HEK293 (cell line): ENCODE results near the gene CPE.

ENCODE experiments used
- CTCF ChIA-PET: fragments of 350-600 bp; formaldehyde crosslinking; extraction: SDS; loops from one replicate; lab custom pipeline; 2021; ENCODE audit warnings: antibody characterized with exemption; lab: Yijun Ruan, JAX
- POLR2A ChIA-PET: fragments of 300-600 bp; formaldehyde crosslinking; extraction: SDS; loops from one replicate; lab custom pipeline; 2020; ENCODE audit warnings: antibody characterized with exemption, inconsistent platforms; lab: Yijun Ruan, JAX
- H3K27ac ChIP-seq: fragments of 200-500 bp; sonication (Bioruptor generic); 2 replicates; pipeline ENCODE4 v1.5.1; 2014; ENCODE audit warnings: low read depth, low read length, control low read depth, inconsistent platforms; ENCODE audit errors: extremely low read depth
- H3K36me3 ChIP-seq, 2 experiments: fragments of 200-500 bp in 1 of 2; sonication (Bioruptor generic) in 1 of 2; 1 replicate in 1 of 2; 2 replicates in 1 of 2; pipeline ENCODE4 v1.5.1; 2014 to 2017; ENCODE audit warnings: inconsistent platforms in 2 of 2, low read length in 2 of 2; ENCODE audit not compliant: control insufficient read depth in 2 of 2, insufficient read depth in 1 of 2
- H3K4me1 ChIP-seq: fragments of 200-500 bp; sonication (Bioruptor generic); 2 replicates; pipeline ENCODE4 v1.5.1; 2014; ENCODE audit warnings: mild to moderate bottlenecking, low read length, inconsistent platforms; ENCODE audit not compliant: control insufficient read depth, insufficient read depth
- H3K4me3 ChIP-seq: 2 replicates; pipeline ENCODE4 v1.5.1; 2011; ENCODE audit warnings: low read depth, mild to moderate bottlenecking, control low read depth, low read length, moderate library complexity
- H3K9me3 ChIP-seq: fragments of 200-500 bp; sonication (Bioruptor generic); 2 replicates; pipeline ENCODE4 v1.5.1; 2014; ENCODE audit warnings: low read depth, low read length, inconsistent platforms; ENCODE audit not compliant: control insufficient read depth, insufficient read depth
- GFI1B ChIP-seq: fragments of 450-650 bp; formaldehyde crosslinking; IDR thresholded peaks from 2 replicates; pipeline ENCODE4 v1.5.1; 2016; ENCODE audit warnings: missing biosample characterization, missing genetic modification characterization
- OSR2 ChIP-seq: fragments of 450-650 bp; formaldehyde crosslinking; IDR thresholded peaks from 2 replicates; pipeline ENCODE4 v1.5.1; 2016; ENCODE audit warnings: missing biosample characterization, missing genetic modification characterization
- REPIN1 ChIP-seq: fragments of 450-650 bp; formaldehyde crosslinking; IDR thresholded peaks from 2 replicates; pipeline ENCODE4 v1.5.1; 2017; ENCODE audit warnings: missing biosample characterization, missing genetic modification characterization, low read depth
- ZNF10 ChIP-seq: fragments of 450-650 bp; formaldehyde crosslinking; IDR thresholded peaks from 2 replicates; pipeline ENCODE4 v1.5.1; 2017; ENCODE audit warnings: missing biosample characterization, missing genetic modification characterization
- ZNF133 ChIP-seq: fragments of 450-650 bp; formaldehyde crosslinking; IDR thresholded peaks from 2 replicates; pipeline ENCODE4 v1.5.1; 2016; ENCODE audit warnings: missing biosample characterization, missing genetic modification characterization
- ZNF211 ChIP-seq: fragments of 450-650 bp; formaldehyde crosslinking; IDR thresholded peaks from 2 replicates; pipeline ENCODE4 v1.5.1; 2016; ENCODE audit warnings: low read depth, missing biosample characterization, missing genetic modification characterization
- ZNF221 ChIP-seq: fragments of 450-650 bp; formaldehyde crosslinking; IDR thresholded peaks from 2 replicates; pipeline ENCODE4 v1.5.1; 2017; ENCODE audit warnings: missing biosample characterization, missing genetic modification characterization, borderline replicate concordance
- ZNF24 ChIP-seq: fragments of 450-650 bp; formaldehyde crosslinking; IDR thresholded peaks from 2 replicates; pipeline ENCODE4 v1.5.1; 2016; ENCODE audit warnings: missing biosample characterization, missing genetic modification characterization
- ZNF266 ChIP-seq: fragments of 450-650 bp; formaldehyde crosslinking; IDR thresholded peaks from 2 replicates; pipeline ENCODE4 v1.5.1; 2016; ENCODE audit warnings: missing biosample characterization, missing genetic modification characterization, low read depth
- ZNF423 ChIP-seq: fragments of 450-650 bp; formaldehyde crosslinking; IDR thresholded peaks from 2 replicates; pipeline ENCODE4 v1.5.1; 2016; ENCODE audit warnings: missing biosample characterization, missing genetic modification characterization
- ZNF473 ChIP-seq: fragments of 450-650 bp; formaldehyde crosslinking; IDR thresholded peaks from 2 replicates; pipeline ENCODE4 v1.5.1; 2017; ENCODE audit warnings: missing biosample characterization, missing genetic modification characterization
- ZNF501 ChIP-seq: fragments of 450-650 bp; formaldehyde crosslinking; IDR thresholded peaks from 2 replicates; pipeline ENCODE4 v1.5.1; 2016; ENCODE audit warnings: missing biosample characterization, missing genetic modification characterization
- ZNF529 ChIP-seq: fragments of 450-650 bp; formaldehyde crosslinking; IDR thresholded peaks from 2 replicates; pipeline ENCODE4 v1.5.1; 2017; ENCODE audit warnings: missing genetic modification characterization, missing biosample characterization; ENCODE audit not compliant: insufficient replicate concordance
- ZNF555 ChIP-seq: fragments of 450-650 bp; formaldehyde crosslinking; conservative IDR thresholded peaks from 2 replicates; pipeline ENCODE4 v1.5.1; 2017; ENCODE audit warnings: missing biosample characterization, mild to moderate bottlenecking, missing genetic modification characterization, inconsistent platforms
- ZNF596 ChIP-seq: fragments of 450-650 bp; IDR thresholded peaks from 2 replicates; pipeline ENCODE4 v1.5.0; 2018; ENCODE audit warnings: missing biosample characterization, mild to moderate bottlenecking, missing genetic modification characterization, moderate library complexity
- ZNF670 ChIP-seq: fragments of 450-650 bp; formaldehyde crosslinking; IDR thresholded peaks from 2 replicates; pipeline ENCODE4 v1.5.1; 2016; ENCODE audit warnings: missing biosample characterization, missing genetic modification characterization, low read depth
- ZNF776 ChIP-seq: fragments of 450-650 bp; formaldehyde crosslinking; IDR thresholded peaks from 2 replicates; pipeline ENCODE4 v1.5.0; 2017; ENCODE audit warnings: missing biosample characterization, missing genetic modification characterization, borderline replicate concordance
- ZNF785 ChIP-seq: fragments of 450-650 bp; formaldehyde crosslinking; IDR thresholded peaks from 2 replicates; pipeline ENCODE4 v1.5.1; 2016; ENCODE audit warnings: missing biosample characterization, missing genetic modification characterization
- ZSCAN23 ChIP-seq: fragments of 450-650 bp; formaldehyde crosslinking; IDR thresholded peaks from 2 replicates; pipeline ENCODE4 v1.5.1; 2016; ENCODE audit warnings: missing biosample characterization, missing genetic modification characterization
- TF ChIP-seq, protein P1 (sequence below): fragments of 450-650 bp; formaldehyde crosslinking; IDR thresholded peaks from 2 replicates; pipeline ENCODE4 v1.5.1; 2017; ENCODE audit warnings: missing biosample characterization, missing genetic modification characterization
- TF ChIP-seq, protein P2 (sequence below): fragments of 450-650 bp; IDR thresholded peaks from 2 replicates; pipeline ENCODE4 v1.5.1; 2018; ENCODE audit warnings: missing biosample characterization, mild to moderate bottlenecking, missing genetic modification characterization
- TF ChIP-seq, protein P3 (sequence below): fragments of 450-650 bp; formaldehyde crosslinking; IDR thresholded peaks from 2 replicates; pipeline ENCODE4 v1.5.1; 2016; ENCODE audit warnings: missing biosample characterization, missing genetic modification characterization
- TF ChIP-seq, protein P4 (sequence below): fragments of 450-650 bp; formaldehyde crosslinking; IDR thresholded peaks from 2 replicates; pipeline ENCODE4 v1.5.1; 2016; ENCODE audit warnings: missing biosample characterization, missing genetic modification characterization, low read depth
- TF ChIP-seq, protein P5 (sequence below): fragments of 450-650 bp; formaldehyde crosslinking; IDR thresholded peaks from 2 replicates; pipeline ENCODE4 v1.5.1; 2017; ENCODE audit warnings: missing biosample characterization, mild to moderate bottlenecking, missing genetic modification characterization, moderate library complexity

Gene CPE

DNA sequence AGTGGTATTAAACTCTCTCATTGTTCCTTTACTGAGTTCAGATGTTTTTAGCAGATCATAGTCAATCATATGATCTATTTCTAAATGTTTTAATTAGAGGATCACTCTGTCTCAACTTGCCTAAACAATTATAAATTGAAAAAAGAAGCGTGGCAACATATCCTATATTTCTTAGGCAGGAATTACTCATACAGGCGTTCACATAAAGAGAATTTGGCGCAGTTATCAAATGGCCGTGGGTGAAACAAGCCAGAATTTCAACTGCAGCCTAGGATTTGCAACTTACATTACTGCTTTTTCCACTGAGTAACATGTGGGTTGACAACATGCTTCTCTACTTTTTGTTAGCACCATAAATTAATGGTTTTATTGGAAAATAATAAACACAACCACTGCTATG is 141.3 kb downstream of the CPE start:
- Histone ChIP-seq H3K4me1 (no peaks in the 10 kb centered on the region), H3K36me3 (no peaks in the 10 kb centered on the region), H3K4me3 (no peak overlapping the region), H3K9me3 (no peaks in the 10 kb centered on the region)
- POLR2A ChIA-PET: no interaction called here
- CTCF ChIA-PET: no interaction called here
- no peak for TF ChIP-seq ZNF785 (tag by site-specific recombination)
- TF ChIP-seq, protein P1, sequence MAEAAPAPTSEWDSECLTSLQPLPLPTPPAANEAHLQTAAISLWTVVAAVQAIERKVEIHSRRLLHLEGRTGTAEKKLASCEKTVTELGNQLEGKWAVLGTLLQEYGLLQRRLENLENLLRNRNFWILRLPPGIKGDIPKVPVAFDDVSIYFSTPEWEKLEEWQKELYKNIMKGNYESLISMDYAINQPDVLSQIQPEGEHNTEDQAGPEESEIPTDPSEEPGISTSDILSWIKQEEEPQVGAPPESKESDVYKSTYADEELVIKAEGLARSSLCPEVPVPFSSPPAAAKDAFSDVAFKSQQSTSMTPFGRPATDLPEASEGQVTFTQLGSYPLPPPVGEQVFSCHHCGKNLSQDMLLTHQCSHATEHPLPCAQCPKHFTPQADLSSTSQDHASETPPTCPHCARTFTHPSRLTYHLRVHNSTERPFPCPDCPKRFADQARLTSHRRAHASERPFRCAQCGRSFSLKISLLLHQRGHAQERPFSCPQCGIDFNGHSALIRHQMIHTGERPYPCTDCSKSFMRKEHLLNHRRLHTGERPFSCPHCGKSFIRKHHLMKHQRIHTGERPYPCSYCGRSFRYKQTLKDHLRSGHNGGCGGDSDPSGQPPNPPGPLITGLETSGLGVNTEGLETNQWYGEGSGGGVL: no peak
- TF ChIP-seq, protein P2, sequence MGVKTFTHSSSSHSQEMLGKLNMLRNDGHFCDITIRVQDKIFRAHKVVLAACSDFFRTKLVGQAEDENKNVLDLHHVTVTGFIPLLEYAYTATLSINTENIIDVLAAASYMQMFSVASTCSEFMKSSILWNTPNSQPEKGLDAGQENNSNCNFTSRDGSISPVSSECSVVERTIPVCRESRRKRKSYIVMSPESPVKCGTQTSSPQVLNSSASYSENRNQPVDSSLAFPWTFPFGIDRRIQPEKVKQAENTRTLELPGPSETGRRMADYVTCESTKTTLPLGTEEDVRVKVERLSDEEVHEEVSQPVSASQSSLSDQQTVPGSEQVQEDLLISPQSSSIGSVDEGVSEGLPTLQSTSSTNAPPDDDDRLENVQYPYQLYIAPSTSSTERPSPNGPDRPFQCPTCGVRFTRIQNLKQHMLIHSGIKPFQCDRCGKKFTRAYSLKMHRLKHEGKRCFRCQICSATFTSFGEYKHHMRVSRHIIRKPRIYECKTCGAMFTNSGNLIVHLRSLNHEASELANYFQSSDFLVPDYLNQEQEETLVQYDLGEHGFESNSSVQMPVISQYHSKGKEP (tag by site-specific recombination): no peak
- TF ChIP-seq ZNF501 (tag by site-specific recombination): no peak
- no peak for TF ChIP-seq ZNF596 (tag by site-specific recombination)
- TF ChIP-seq ZNF529 (tag by site-specific recombination): no peak
- TF ChIP-seq GFI1B: no peak
- TF ChIP-seq ZNF10: no peak
- no peak for TF ChIP-seq ZNF423 (tag by site-specific recombination)
- TF ChIP-seq ZNF670 (tag by site-specific recombination): no peak
- TF ChIP-seq ZNF473 (tag by site-specific recombination): no peak
- TF ChIP-seq, protein P3, sequence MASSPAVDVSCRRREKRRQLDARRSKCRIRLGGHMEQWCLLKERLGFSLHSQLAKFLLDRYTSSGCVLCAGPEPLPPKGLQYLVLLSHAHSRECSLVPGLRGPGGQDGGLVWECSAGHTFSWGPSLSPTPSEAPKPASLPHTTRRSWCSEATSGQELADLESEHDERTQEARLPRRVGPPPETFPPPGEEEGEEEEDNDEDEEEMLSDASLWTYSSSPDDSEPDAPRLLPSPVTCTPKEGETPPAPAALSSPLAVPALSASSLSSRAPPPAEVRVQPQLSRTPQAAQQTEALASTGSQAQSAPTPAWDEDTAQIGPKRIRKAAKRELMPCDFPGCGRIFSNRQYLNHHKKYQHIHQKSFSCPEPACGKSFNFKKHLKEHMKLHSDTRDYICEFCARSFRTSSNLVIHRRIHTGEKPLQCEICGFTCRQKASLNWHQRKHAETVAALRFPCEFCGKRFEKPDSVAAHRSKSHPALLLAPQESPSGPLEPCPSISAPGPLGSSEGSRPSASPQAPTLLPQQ (tag by site-specific recombination): no peak
- TF ChIP-seq ZSCAN23 (tag by site-specific recombination): no peak
- TF ChIP-seq ZNF266: no peak
- TF ChIP-seq, all 188 proteins: peak for 0
- no peak overlapping the region for H3K27ac ChIP-seq

DNA sequence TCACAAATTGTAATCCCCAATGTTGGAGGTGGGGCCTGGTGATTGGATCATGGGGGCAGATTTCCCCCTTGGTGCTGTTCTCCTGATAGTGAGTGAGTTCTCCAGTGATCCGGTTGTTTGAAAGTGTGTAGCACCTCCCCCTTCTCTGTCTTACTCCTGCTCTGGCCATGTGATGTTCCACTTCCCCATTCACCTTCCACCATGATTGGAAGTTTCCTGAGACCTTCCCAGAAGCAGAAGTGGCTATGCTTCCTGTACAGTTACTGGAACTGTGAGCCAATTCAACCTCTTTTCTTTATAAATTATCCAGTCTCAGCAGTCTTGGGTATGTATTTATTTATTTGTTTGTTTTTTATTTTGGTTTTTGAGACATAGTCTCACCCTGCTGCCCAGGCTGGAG is 143.2 kb downstream of the CPE start:
- no peaks in the 10 kb centered on the region for H3K36me3 ChIP-seq
- H3K4me3 ChIP-seq: no peak overlapping the region
- ChIA-PET POLR2A (no interaction called here), CTCF (no interaction called here)
- H3K27ac ChIP-seq: no peak overlapping the region
- no peaks in the 10 kb centered on the region for H3K9me3 ChIP-seq
- no peak for TF ChIP-seq ZNF24 (tag by site-specific recombination)
- no peak for TF ChIP-seq ZNF266
- TF ChIP-seq ZNF555 (tag by site-specific recombination): no peak
- TF ChIP-seq ZNF221 (tag by site-specific recombination): no peak
- TF ChIP-seq ZNF211 (tag by site-specific recombination): no peak
- TF ChIP-seq, protein P4, sequence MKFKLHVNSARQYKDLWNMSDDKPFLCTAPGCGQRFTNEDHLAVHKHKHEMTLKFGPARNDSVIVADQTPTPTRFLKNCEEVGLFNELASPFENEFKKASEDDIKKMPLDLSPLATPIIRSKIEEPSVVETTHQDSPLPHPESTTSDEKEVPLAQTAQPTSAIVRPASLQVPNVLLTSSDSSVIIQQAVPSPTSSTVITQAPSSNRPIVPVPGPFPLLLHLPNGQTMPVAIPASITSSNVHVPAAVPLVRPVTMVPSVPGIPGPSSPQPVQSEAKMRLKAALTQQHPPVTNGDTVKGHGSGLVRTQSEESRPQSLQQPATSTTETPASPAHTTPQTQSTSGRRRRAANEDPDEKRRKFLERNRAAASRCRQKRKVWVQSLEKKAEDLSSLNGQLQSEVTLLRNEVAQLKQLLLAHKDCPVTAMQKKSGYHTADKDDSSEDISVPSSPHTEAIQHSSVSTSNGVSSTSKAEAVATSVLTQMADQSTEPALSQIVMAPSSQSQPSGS: no peak
- no peak for TF ChIP-seq ZNF776
- TF ChIP-seq, protein P5, sequence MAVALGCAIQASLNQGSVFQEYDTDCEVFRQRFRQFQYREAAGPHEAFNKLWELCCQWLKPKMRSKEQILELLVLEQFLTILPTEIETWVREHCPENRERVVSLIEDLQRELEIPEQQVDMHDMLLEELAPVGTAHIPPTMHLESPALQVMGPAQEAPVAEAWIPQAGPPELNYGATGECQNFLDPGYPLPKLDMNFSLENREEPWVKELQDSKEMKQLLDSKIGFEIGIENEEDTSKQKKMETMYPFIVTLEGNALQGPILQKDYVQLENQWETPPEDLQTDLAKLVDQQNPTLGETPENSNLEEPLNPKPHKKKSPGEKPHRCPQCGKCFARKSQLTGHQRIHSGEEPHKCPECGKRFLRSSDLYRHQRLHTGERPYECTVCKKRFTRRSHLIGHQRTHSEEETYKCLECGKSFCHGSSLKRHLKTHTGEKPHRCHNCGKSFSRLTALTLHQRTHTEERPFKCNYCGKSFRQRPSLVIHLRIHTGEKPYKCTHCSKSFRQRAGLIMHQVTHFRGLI: no peak
- TF ChIP-seq ZNF10: no peak
- TF ChIP-seq REPIN1: no peak
- TF ChIP-seq ZNF133 (tag by site-specific recombination): no peak
- TF ChIP-seq OSR2 (tag by site-specific recombination): no peak
- TF ChIP-seq, all 188 proteins: peak for 0
- H3K4me1 ChIP-seq: no peaks in the 10 kb centered on the region
